ENCODE data around the gene KRTAP10-9. TPM values are rescaled to one million over a fixed set of nuclear protein-coding genes. Genes with fewer than 3 reads are reported as not detected.

The KRTAP10-9 gene
- total and polyA plus RNA-seq, 2 of the 8 experiments (the other 6 are each of a cell fraction or from before 2014, with no cell fraction given): not detected

- ChIA-PET POLR2A (ENCODE audit: partially characterized antibody) (interaction anchor here (1.7 kb wide), 1 partner anchor 8 kb away, joined by 4 read pairs; no protein-coding TSS in a partner anchor), CTCF (ENCODE audit: partially characterized antibody) (no interaction called here)
- Histone ChIP-seq H3K4me3 (ENCODE audit: extremely low read depth in 1 of 4, insufficient read depth in 2 of 4, low read depth in 3 of 4, low read length in 4 of 4) (no peak overlapping the region), H2BK5ac (ENCODE audit: low read depth, low read length) (no peak overlapping the region), H3K79me1 (ENCODE audit: low read depth, low read length) (no peaks in the 10 kb centered on the region), H2BK12ac (ENCODE audit: low read depth, low read length) (no peak overlapping the region), H3K56ac (replicated peaks; ENCODE audit: insufficient read length, low read depth, low read length) (no peak overlapping the region), H3K23ac (ENCODE audit: insufficient read length) (no peak overlapping the region), H4K8ac (ENCODE audit: extremely low read depth, insufficient read depth, low read length) (no peak overlapping the region), H2BK20ac (ENCODE audit: low read length) (no peak overlapping the region), H4K20me1 (replicated peaks in 1 of 2; ENCODE audit: control insufficient read depth in 1 of 2, insufficient read depth in 2 of 2, low read length in 2 of 2) (no peaks in the 10 kb centered on the region), H2BK120ac (replicated peaks; ENCODE audit: low read depth, low read length) (no peak overlapping the region), H4K91ac (replicated peaks; ENCODE audit: insufficient read length, low read length) (no peak overlapping the region), H3K36me3 (ENCODE audit: control insufficient read depth in 2 of 4, insufficient read depth in 4 of 4, low read length in 3 of 4) (no peaks in the 10 kb centered on the region), H3K9me3 (ENCODE audit: insufficient read depth in 2 of 2, low read depth in 1 of 2, low read length in 1 of 2) (peaks cover 19 to 24% of the 10 kb centered on the region in 2 experiments), H3K4me1 (replicated peaks in 1 of 4; ENCODE audit: control insufficient read depth in 3 of 4, insufficient read depth in 4 of 4, low read length in 3 of 4) (no peaks in the 10 kb centered on the region), H3K27ac (ENCODE audit: low read depth, low read length) (no peak overlapping the region), H3K79me2 (ENCODE audit: control insufficient read depth in 1 of 2, insufficient read depth in 2 of 2, low read length in 2 of 2) (no peaks in the 10 kb centered on the region; a peak in 1 of 4 replicates), H2BK15ac (ENCODE audit: low read length) (no peak overlapping the region), H3K27me3 (replicated peaks in 1 of 4; ENCODE audit: control insufficient read depth in 3 of 4, extremely low read depth in 1 of 4, insufficient read depth in 3 of 4, low read length in 3 of 4) (no peaks in the 10 kb centered on the region), H2AK5ac (ENCODE audit: low read depth, low read length) (no peak overlapping the region), H4K5ac (ENCODE audit: insufficient read length, low read depth, low read length) (no peak overlapping the region), H3K23me2 (ENCODE audit: low read depth, low read length) (no peaks in the 10 kb centered on the region), H3K4me2 (ENCODE audit: insufficient read depth in 1 of 2, low read depth in 2 of 2, low read length in 2 of 2) (no peak overlapping the region), H3K4ac (replicated peaks; ENCODE audit: insufficient read length, low read depth, low read length) (no peak overlapping the region), H3K18ac (ENCODE audit: extremely low read depth, low read length) (no peak overlapping the region), H2AFZ (ENCODE audit: low read length) (no peak overlapping the region), H3K9ac (replicated peaks in 1 of 4; ENCODE audit: extremely low read depth in 1 of 4, low read depth in 3 of 4, low read length in 3 of 4) (no peak overlapping the region), H3K14ac (ENCODE audit: insufficient read length) (no peak overlapping the region)
- DNase-seq (ENCODE audit: low read depth in 1 of 2, low spot score in 2 of 2) (no peak), FAIRE-seq (no peak)
- TF ChIP-seq RXRA (IDR thresholded peaks at IDR 0.05; ENCODE audit: insufficient read depth, low read depth, low read length) (no peak), TAF1 (IDR thresholded peaks at IDR 0.05; ENCODE audit: low read depth, low read length) (no peak), SIX5 (IDR thresholded peaks at IDR 0.05; ENCODE audit: low read depth, low read length) (no peak), BACH1 (IDR thresholded peaks at IDR 0.05; ENCODE audit: low read length) (no peak), GABPA (IDR thresholded peaks at IDR 0.05; ENCODE audit: borderline replicate concordance, insufficient read depth, low read length) (no peak), ASH2L (IDR thresholded peaks at IDR 0.05; ENCODE audit: low read length) (no peak), E2F6 (IDR thresholded peaks at IDR 0.05) (no peak)
- WGBS, 2 experiments (ENCODE audit: extremely low coverage in 1 of 2, insufficient coverage in 1 of 2, insufficient read length in 1 of 2, insufficient replicate concordance in 2 of 2, low coverage in 1 of 2, low lambda C conversion rate in 2 of 2, missing lambda C conversion rate in 1 of 2): 87% methylated on average over 1 of the region's 1 CpG; no CpG with 5 or more reads in 1 of the 2 experiments
These were observed 45.0 kb downstream of the KRTAP10-9 start for GRCh38 chr21:44671911-44672310.

Measured in H1 (cell line).